A549 treated with Mapracorat at 1 μM for 4 hours (cell line): ENCODE measurements around the gene FBXO17. TPM values are rescaled to one million over a fixed set of nuclear protein-coding genes. Genes with fewer than 3 reads are reported as not detected.

ENCODE experiments used
- total RNA-seq: library from RNA; stranded (reverse); fragments of 200-300 nt; extraction: Qiagen RNA extraction; gene quantifications from 5 replicates; pipeline ENCODE4 v1.2.3, GENCODE V29; 2022

Gene FBXO17
- total RNA-seq = 59.5 to 82.4 TPM (median 78.3 TPM) in 5 replicates

GRCh38 chr19:38975214-38975860, at the start of gene FBXO17:
FBXO17 (minus strand) TSS chr19:38975742; CDS start chr19:38950319, 25,423 bp downstream.

GRCh38 chr19:38930776-38931520, 44.6 kb downstream of the FBXO17 start, which contains the start of gene MRPS12:
MRPS12 (plus strand) TSS chr19:38930944; CDS start chr19:38931295, 351 bp downstream.

GRCh38 chr19:38929929-38930775, 45.4 kb downstream of the FBXO17 start, which contains the start of gene SARS2:
SARS2 (minus strand) TSS chr19:38930763; CDS start chr19:38930736, 27 bp downstream.

GRCh38 chr19:38899447-38900201, 75.9 kb downstream of the FBXO17 start, which contains the start of the genes NFKBIB and SIRT2:
NFKBIB (plus strand) TSS chr19:38899969; CDS start chr19:38900033, 64 bp downstream.
SIRT2 (minus strand) TSS chr19:38899618; CDS start chr19:38899521, 97 bp downstream.

Other genes with a start within 250 kb of the FBXO17 start
- gene CAPN12, start 231.3 kb downstream of the FBXO17 start, total RNA-seq = 3.8 to 7.2 TPM (median 6.3 TPM) in 5 replicates
- not detected in 5 replicates for gene LGALS7, start 202.2 kb downstream of the FBXO17 start, total RNA-seq
- 0.48 to 0.86 TPM (median 0.57 TPM) in 3 of 5 replicates, not detected in the others for gene LGALS7B, start 186.5 kb downstream of the FBXO17 start, total RNA-seq
- gene LGALS4, start 162.8 kb downstream of the FBXO17 start, total RNA-seq = 0.41 to 0.74 TPM (median 0.63 TPM) in 5 replicates
- gene ECH1, start 143.9 kb downstream of the FBXO17 start, total RNA-seq = 272 to 390 TPM (median 289 TPM) in 5 replicates
- 317 to 386 TPM (median 357 TPM) in 5 replicates for gene HNRNPL, start 125.8 kb downstream of the FBXO17 start, total RNA-seq
- 1.9 to 2.7 TPM (median 2.4 TPM) in 5 replicates for gene RINL, start 97.5 kb downstream of the FBXO17 start, total RNA-seq
- gene SIRT2, start 76.1 kb downstream of the FBXO17 start, total RNA-seq = 32.8 to 40.0 TPM (median 37.6 TPM) in 5 replicates
- 61.9 to 127 TPM (median 100 TPM) in 5 replicates for gene NFKBIB, start 75.8 kb downstream of the FBXO17 start, total RNA-seq
- 0.53 to 1.3 TPM (median 1.0 TPM) in 5 replicates for gene CCER2, start 63.6 kb downstream of the FBXO17 start, total RNA-seq
- 44.7 to 57.3 TPM (median 51.6 TPM) in 5 replicates for gene SARS2, start 45.0 kb downstream of the FBXO17 start, total RNA-seq
- 200 to 304 TPM (median 264 TPM) in 5 replicates for gene MRPS12, start 44.8 kb downstream of the FBXO17 start, total RNA-seq
- 2.8 to 4.4 TPM (median 3.6 TPM) in 5 replicates for gene FBXO27, start 56.8 kb upstream of the FBXO17 start, total RNA-seq
- 0.05 to 0.17 TPM in 2 of 5 replicates, not detected in the others for gene ACP7, start 108.6 kb upstream of the FBXO17 start, total RNA-seq
- gene PAK4, start 150.0 kb upstream of the FBXO17 start, total RNA-seq = 82.2 to 115 TPM (median 108 TPM) in 5 replicates
- 0.81 to 1.6 TPM (median 1.4 TPM) in 5 replicates for gene NCCRP1, start 221.2 kb upstream of the FBXO17 start, total RNA-seq
- gene SYCN, start 228.5 kb upstream of the FBXO17 start, total RNA-seq = not detected in 5 replicates